HG02798 (cell line): ENCODE data around the gene CFAP58.
"Not testable (repeated sequence)": the region's sequence is repeated elsewhere in the genome, so short reads cannot be mapped to it uniquely, and the experiment has no call there.

Source experiments
- ATAC-seq: cut with Tn5 transposase; IDR thresholded peaks from one replicate; pipeline ENCODE4 v1.9.1; 2021; ENCODE audit warnings: mild to moderate bottlenecking; ENCODE audit not compliant: unreplicated experiment, poor library complexity

The CFAP58 gene

DNA sequence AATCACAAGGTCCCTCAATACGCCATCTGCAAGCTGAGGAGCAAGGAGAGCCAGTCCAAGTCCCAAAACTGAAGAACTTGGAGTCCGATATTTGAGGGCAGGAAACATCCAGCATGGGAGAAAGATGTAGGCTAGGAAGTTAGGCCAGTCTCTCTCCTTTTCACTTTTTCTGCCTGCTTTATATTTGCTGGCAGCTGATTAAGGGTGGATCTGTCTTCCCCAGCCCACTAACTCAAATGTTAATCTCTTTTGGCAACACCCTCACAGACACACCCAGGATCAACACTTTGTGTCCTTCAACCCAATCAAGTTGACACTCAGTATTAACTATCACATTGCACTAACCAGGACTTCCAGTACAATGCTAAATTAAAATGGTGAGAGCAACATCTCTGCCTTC is 115.2 kb downstream of the CFAP58 start:
- not testable (repeated sequence) for ATAC-seq

DNA sequence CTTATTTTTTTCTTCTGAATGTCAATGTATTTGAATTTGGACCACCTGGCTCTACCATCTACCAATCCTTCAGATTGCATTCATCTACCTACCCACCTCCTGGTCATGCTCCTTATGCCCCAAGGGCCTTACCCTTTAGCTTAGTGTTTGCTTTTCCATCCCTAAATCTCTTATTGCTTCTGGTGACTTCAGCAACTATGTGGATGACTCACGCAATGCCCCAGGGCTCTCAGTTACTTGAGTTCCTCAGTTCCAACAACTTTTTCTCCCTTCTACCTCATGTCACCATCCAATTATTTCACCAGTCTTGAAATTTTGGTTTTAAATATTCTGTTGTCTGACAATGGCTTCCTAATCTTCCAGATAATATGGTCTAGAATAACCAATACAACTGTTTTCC is 118.9 kb downstream of the CFAP58 start:
- no peak for ATAC-seq

DNA sequence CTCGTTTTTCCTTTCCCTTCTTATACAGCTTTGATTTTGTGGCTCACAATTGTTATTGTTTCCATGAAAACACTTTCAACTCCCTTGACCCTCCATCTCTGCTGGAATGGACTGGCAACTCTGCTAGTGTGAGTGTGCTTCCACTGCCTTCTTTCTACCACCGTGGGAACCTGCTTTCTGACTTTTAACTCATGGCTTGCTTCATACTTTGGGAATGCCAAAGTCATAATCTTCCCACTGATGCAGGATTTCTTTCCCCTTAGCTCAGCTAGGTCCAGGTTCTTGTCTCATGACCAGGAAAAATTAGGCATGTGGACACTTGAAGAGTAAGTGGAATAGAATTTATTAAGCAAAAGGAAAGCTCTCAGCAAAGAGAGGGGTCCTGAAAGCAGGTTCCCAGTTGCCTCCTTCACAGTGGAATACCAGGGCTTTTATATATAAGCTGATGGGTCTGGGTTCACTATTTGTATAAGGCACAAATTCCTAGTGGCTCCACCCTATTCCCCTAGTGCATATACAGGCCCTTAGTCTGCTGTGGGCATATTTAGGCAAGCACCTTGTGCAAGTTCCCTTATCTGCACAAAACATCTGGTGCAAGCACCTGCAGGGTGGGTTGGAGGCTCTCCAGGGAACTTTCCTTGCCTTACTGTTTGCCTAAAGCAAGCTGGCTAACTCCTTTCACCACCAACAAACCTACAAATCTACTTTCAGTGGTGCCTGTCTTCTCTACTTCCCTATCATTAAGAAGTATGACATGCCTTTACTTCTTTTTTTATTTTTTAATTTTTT is 119.5 kb downstream of the CFAP58 start:
- ATAC-seq, result no peak

DNA sequence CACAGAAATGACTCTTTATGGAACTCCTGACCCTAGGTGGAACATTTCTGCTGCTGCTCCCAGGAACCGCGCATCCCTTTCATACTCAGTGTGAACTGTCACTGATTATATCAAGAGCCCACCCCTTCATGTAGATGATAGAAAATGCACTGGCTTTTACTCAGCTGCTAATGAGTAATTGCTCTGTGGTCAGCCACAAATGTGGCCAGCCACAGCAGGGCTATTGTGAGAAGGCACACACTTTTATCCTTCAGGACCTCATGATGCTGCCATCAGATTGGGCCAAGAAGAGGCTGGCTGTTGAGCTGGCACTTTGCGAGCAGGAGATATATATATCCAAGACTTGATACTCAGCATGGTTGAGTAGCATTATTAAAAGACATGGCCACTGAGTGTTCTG is 124.7 kb downstream of the CFAP58 start:
- no peak for ATAC-seq

DNA sequence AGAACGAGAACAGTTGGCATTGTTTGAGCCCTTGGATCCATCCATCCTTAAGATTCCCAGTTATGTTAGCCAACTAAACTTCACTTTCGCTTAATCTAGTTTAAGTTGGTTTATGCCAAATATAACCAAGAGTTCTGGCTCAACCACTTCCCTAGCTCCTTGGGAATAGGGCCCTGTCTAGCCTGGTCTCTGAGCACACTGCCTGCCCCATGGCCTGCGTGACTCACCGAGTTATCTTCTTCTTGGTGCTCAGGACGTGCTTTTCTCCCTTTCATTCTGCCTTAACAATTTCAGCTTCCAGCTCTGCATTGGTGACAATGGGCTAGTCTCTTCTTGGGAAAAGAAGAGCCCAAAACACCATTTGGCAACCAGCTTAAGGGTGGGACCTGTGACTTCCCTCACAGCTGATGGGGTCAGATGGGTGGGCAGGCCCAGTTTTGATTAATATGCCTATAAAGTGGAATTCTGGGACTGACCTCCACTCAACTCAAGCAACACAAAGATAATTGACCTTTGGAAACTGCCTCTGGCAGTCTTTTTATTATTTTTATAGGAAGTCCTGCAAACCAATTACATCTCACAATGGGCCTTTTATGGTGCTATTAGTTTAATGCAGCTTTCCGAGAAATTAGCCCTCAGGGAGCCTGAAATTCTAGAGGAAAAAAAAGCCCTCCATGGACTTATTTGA is 126.4 kb downstream of the CFAP58 start:
- no peak for ATAC-seq

DNA sequence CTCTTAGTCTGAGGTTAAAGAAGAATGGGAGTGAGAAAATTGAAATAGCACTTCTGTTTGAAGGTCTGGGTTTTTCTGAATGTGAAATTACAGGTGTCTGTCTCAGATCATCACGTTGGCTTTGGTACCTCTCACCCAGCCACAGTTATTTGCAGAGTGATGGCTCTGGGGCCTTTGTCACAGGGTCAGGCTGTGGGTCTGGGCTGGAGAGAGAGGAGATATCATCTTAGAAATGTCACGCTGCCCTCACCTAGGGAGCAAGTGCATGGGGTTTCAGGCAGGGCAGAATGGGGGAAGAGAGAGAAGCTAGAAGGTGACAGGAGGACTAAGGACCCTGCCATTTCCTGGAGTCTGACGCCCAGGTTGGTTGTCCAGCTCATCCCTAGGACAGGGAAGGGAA is 127.2 kb downstream of the CFAP58 start:
- no peak for ATAC-seq

DNA sequence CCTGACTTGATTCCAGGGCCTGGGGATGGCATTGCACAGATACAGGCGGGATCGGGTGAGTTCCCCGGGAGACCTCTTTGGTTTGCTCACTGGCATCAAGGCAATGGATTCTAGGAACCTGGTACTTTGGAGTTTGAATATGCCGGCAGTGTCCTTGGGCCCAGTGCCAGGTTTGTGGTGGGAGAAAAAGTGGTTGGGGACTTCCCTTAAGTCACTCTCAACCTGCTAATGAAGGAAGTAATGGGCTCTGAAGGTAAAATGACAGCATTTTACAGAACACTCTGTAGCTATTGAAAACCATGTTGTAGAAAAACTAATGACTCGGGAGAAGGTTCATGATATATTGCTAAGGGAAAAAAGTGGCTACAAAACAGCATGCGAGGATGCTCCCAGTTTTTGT is 129.9 kb downstream of the CFAP58 start:
- ATAC-seq, result no peak

DNA sequence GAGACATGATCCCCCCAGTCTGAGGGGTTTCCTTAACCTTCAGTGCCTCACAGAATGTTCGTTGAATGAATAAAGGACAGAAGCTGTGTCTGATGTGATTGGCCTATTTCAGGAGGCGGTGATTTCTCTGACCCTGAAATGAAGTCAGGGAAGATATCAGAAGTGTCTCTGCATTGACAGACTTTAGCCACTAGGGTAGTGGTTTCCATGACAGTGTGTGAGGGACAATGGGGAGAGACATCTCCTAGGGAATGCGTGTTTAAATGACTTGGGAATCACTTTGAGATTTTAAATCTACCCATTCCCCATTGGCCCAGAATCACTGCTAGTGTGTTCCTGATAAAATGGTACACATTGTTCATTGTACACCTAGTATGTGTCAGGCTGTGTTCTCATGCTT is 132.0 kb downstream of the CFAP58 start:
- ATAC-seq, result no peak

DNA sequence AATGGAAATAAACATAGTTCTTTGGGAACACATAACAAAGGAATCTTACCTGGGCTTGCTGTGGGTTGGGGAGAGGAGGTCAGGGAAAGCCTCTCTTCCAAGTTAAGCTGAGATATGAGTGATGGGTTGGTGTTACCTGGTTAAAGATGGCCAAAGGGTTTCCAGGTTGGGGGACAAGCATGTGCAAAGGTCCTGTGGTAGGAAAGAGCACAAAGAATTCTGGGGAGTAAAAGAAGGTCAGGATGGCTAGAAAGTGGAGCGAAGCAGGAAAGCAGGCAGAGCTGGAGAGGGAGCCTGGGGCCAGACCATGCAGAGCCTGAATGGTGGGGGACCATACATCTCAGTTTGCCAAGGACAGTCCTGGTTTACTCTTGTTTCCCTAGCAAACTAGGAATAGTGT is 133.2 kb downstream of the CFAP58 start:
- ATAC-seq, result no peak

DNA sequence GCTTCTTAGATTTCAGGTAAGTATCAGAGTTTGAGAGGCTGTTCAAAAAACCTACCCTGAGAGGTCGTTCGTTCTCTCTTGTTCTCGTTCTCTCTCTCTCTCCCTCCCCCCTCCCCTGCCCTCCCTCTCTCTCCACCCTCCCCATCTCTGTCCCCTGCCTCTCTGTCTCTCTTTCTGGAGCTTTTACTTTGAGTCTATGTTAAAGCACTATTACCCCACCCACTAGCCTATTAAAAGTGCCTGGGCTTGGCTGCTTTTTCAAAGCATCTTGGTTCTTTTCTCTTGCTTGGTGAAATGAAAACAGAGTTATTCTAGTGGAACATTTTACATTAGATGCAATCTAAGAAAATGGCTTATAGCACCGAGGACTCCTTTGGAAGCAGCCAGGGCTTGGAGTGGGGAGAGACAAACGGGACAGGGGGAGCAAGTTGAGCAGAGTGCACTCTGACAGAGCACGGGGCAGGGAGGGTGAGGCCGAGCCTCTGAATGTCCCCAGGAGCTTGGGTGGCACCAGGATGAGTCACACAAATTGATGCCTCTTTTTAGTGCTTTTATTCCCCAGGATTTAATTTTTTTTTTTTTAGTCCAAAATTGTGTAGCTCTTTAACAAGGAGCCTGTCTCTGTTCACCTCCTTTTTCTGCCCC is 134.3 kb downstream of the CFAP58 start:
- ATAC-seq, result no peak

DNA sequence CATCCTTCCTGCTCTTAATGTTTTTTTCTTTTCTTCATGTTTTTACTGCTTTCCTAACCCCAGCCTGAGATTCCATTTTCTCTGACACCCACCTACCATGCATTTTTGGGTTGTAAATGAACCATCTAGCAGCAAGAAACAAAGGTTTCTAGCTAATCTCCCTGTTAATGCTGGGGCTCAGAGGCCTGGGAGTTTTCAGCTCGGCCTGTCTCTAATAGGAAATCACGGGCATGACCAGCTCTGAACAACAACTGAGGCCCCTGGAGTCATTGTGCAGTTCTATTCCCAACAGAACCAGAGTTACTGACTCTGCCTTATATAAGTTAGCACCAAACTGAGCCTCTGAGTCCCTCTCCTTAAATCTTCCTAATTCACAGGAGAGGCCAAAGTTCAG is 134.8 kb downstream of the CFAP58 start:
- ATAC-seq, result no peak

DNA sequence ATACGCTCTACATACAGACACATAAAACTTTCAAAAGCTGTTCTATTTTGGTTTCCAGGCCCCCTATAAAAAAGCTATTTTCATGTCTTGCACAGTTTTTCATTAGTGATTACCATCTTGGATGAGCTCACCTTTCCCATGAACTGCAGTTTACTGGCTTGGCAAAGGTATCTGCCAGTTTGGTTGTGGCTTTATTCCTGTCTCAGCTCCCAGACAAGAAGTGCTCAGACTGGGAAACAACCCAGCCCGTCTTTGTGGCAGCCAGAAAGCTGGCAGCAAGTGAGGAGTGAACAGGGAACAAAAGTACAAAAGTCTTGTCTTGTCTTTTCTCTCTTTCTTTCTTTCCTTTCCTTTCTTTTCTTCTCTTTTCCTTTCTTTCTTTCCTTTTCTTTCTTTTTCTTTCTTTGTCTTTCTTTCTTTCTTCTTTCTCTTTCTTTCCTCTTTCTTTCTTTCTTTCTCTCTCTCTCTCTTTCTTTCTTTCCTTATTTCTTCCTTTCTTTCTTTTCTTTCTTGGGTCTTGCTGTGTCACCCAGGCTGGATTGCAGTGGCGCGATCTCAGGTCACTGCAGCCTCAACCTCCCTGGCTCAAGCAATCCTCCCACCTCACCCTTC is 138.8 kb downstream of the CFAP58 start:
- no peak for ATAC-seq

DNA sequence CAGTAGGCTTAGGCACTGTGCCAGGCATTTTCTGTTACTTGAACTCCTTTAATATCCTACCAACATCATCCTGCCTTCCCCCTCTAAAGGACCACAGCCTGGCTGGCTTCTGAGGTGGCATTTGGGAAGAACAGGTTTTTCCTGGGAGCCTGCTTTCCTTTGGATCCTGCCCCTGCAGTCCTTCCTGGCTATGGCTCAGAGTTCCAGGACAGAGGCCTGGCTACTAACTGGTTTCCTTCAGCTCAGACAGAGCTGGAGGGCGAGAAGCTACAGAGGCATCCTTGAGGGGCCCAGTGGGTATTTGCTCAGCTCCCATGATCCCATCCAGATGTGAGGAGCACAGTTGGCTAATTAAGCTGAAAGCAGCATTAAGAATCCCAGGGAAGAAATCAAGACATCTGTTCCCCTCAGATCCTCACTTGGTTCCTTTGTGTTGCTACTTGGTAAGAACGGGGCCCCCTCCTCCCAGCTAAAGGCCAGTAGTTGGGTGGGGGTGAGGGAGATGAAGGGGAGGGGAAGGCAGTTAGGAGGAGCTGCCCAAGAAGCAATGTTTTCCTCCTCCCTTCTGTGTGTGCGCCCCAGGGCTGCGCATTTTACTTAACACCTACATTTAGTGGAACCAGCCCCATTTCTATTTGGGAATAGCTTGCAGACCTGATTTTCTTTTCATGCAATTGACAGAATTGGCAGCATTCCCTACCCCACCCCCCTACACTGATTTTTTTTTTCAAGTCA is 144.9 kb downstream of the CFAP58 start:
- ATAC-seq, result no peak

DNA sequence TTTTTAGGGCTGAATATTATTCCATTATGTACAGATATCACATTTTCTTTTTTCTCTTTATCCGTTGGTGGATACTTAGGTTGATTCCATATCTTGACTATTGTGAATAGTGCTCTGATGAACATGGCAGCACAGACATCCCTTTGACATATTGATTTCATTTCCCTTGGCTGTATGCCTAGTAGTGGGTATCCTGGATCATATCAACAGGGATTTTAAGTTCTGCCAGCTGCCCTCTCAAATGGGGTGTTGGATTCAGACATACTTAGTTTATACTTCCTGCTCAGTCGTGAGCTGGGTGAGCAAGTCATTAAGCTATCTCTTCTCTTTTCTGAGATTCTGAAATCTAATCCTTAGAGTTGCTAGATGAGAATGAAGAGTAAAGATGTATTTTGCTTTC is 147.8 kb downstream of the CFAP58 start:
- ATAC-seq, result no peak

DNA sequence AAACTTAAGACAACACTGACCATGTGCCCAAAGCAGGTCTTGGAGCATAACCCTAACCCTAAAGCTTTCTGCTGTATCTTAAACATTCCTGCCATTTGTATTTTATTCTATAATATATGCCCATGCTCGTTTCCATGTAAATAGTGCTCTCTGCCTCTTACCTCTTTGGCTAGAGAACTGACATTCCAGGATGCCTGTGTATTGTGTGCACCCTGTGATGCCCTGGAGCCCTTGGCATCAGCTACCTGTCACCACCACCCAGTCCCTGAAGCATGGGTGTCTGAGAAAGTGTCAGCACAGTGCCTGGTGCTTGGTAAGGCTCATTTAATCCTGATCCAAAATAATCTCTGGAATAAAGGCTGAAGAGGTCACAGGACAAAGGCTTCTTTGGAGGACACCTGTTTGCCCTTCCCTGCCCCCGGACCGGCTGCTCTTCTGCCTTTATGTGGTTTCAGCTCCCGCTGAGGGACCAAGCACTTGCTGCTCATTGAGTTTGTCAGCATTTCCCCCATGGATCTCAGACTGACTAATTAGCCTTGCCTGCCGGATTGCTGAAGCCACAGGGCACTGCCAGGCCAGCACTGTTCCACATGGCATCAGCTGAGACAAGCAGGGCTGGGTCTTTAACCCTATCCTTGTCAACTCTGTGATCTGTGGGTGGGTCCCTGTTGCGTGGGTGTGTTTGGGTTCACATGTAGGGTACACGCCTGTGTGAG is 148.4 kb downstream of the CFAP58 start:
- no peak for ATAC-seq

DNA sequence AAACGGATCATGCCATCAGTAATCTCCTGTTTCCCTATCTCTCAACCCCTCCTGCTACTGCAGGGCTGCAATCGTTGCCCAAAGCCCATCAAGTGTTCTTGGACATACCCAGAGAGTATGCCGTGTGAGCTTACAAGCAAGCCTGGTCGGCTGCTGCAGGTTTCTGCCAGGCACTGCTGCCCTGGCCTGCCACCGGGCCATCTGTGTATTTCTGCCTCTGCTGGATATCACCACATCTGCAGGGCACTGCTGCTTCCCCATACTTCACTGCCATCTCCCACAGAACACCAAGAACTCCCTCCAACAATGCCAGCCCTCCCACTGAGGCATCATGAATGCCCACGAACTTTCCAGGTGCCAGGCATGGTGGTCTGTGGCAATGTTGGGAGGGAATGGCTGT is 149.3 kb downstream of the CFAP58 start:
- no peak for ATAC-seq
